ENCODE data around the gene IL17C. TPM values are rescaled to one million over a fixed set of nuclear protein-coding genes. Genes with fewer than 3 reads are reported as not detected.

Gene IL17C
- total RNA-seq, 2 donors from 2014 or later, result not detected

DNA sequence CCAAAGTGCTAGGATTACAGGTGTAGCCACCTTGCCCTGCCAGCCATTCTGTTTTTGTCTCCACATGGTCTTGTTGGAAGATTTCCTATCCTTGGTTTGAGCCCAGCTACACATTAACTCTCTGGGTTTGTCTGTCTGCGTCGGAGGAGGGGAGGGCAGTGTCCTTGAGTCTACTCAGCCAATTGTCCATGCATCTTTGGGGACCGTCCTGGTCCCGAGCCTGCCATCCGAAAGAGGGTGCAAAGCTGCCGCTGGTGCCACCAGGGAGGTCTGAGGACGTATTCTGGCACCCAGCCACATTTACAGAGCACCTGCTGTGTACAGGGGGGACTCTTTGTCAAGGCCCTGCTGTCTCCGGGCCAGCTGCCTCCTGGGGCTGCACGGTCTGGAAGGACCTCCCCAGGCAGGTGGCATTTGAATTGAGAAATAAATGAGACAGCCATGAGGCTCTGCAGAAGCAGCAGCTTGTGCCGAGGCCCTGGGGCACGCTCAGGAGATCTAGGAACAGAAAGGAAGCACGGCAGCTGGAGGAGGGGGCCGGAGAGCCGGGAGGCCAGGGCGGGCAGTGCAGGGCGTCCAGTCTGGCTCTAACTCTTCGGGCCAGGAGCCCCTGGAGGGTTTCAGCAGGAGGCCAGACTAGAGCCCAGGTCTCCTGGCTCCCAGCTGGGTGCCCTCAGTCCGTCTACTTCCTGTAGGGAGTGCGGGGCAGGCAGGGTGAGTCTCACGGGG, 11.0 kb downstream of the IL17C start:
- H3K4me1 ChIP-seq, result peaks cover 0 to 29% of the 10 kb centered on the region in 2 donors
- peak overlapping the region in 1 of 2 donors; percentile 70 for H3K4me3 ChIP-seq
- no peaks in the 10 kb centered on the region for H3K27me3 ChIP-seq
- no peak for DNase-seq (ENCODE audit: low spot score)
- no peaks in the 10 kb centered on the region for H3K9me3 ChIP-seq
- H3K27ac ChIP-seq, result peak overlapping the region in 1 of 2 donors; percentile 75
- TF ChIP-seq, protein P1, sequence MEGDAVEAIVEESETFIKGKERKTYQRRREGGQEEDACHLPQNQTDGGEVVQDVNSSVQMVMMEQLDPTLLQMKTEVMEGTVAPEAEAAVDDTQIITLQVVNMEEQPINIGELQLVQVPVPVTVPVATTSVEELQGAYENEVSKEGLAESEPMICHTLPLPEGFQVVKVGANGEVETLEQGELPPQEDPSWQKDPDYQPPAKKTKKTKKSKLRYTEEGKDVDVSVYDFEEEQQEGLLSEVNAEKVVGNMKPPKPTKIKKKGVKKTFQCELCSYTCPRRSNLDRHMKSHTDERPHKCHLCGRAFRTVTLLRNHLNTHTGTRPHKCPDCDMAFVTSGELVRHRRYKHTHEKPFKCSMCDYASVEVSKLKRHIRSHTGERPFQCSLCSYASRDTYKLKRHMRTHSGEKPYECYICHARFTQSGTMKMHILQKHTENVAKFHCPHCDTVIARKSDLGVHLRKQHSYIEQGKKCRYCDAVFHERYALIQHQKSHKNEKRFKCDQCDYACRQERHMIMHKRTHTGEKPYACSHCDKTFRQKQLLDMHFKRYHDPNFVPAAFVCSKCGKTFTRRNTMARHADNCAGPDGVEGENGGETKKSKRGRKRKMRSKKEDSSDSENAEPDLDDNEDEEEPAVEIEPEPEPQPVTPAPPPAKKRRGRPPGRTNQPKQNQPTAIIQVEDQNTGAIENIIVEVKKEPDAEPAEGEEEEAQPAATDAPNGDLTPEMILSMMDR (IDR thresholded peaks at IDR 0.05), result no peak
- H3K36me3 ChIP-seq, result no peaks in the 10 kb centered on the region

DNA sequence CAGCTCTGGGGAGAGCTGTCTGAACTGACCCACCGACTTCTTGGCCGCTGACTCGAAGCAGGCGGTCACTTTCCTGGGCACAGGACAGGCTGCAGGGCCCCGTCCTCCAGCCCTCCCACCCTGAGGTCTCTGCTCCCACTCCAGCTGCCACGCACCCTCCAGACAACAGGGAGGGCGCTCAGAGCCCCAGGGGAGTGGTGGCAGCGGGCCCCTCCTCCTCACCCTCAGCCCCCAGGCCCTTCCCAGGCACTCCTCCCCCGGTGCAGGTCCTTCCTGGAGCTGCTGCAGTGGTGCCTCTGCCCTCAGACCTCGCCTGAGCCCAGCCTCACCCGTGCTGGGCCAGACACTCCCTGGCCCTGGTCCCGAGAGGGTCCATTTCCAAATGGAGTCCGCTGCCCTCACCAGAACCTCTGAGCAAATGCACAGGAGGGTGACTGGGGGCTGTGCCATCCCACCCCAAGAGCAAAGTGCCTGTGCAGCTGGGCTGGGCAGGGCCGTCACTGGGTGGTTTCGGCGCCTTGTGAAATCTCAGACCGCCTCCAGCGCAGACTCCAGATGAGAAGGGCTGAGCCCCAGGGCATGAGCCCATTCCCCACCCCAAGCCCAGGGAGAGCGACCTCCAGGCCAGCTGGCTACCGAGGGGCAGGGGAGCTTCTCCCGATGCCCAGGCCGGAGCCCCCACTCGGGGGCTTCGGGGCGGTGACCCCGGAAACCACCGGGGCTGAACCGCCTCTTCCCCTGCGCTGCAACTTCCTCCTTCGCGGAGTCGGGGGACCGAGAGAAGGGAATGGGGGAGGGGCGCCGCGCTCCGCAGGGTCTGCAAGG, 11.8 kb downstream of the IL17C start:
- no peaks in the 10 kb centered on the region for H3K27me3 ChIP-seq

DNA sequence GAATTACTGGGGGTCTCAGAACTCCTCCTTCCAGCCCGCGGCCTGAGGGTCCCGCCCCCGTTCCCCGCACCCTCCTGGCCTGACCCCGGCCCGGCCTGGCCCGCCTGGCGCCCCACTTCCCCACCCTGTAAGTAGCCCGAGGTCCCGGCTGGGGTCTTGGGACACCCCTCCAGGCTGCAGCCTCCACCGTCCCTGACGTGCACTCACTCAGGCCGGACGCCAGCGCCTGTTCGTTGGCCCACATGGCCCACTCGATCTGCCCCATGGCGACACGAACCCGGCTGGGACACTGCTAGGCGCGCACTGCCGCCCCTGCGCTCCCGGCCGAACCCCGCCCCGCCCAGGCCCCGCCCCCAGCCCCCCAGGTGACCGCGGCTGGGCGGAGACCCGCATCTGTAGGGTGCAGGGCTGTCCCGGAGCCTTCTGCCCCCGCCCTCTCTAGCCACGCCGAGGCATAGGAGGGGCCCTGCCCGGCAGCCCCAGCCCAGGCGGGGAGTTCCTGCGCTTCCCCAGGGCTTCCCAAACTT, 12.4 kb downstream of the IL17C start, which contains the start of gene CYBA:
Gene CYBA, minus strand, starts transcription at position 305 of the 527 bp plus-strand sequence. Its CDS starts 40 bp downstream, at position 265.
- H3K9me3 ChIP-seq, result no peaks in the 10 kb centered on the region
- TF ChIP-seq, protein P1 (IDR thresholded peaks at IDR 0.05), result no peak
- H3K4me3 ChIP-seq, result peak within 1 kb of the TSS; percentile 70 to 75
- H3K27ac ChIP-seq, result peak within 1 kb of the TSS; percentile 61 to 75
- DNase-seq (ENCODE audit: low spot score), result peak; percentile 66
- no peaks in the 10 kb centered on the region for H3K27me3 ChIP-seq
- peaks cover 0 to 29% of the 10 kb centered on the region in 2 donors for H3K4me1 ChIP-seq
- H3K36me3 ChIP-seq, result no peaks in the 10 kb centered on the region

More for the DNA sequence above, 11.8 kb downstream of the IL17C start:
- Histone ChIP-seq H3K4me3 (peak overlapping the region; percentile 70 to 75), H3K36me3 (no peaks in the 10 kb centered on the region), H3K4me1 (peaks cover 0 to 29% of the 10 kb centered on the region in 2 donors), H3K27ac (peak overlapping the region; percentile 61 to 75), H3K9me3 (no peaks in the 10 kb centered on the region)
- DNase-seq (ENCODE audit: low spot score), result peak; percentile 73
- TF ChIP-seq, protein P1 (IDR thresholded peaks at IDR 0.05), result no peak

DNA sequence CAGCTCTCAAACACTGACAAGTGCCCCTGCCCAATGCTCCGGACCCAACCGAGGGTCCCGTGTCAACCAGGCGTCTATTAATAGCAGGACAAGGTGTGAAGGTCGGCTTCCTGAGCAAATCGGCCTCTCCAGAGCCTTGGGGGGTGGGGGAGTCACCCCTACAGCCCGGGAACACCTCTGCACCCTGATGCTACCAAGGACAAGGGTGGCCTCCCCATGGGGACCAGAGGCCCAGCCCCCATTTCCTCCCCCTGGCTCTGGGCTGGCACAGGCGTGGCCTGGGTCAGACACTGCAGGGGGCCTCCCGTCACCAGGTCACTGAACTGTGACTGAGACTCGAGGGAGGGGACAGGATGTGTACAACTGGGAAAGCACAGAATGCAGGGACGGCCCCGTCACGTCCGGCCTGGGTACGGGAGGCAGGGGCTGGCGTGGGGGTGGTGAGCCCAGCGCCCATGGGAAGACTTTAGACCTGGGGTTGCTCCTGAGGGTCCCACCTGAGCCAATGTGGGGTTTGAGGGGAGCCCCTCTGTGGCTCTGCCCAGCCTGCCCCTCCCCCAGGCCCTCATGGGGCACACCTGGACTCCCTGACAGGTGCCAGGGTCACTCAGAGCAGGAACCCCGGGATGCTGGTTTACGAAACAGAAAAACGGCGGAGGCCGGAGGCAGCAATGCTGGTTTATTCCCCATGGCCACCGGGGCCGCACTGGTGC, 13.1 kb downstream of the IL17C start:
- DNase-seq (ENCODE audit: low spot score), result no peak
- TF ChIP-seq, protein P1 (IDR thresholded peaks at IDR 0.05), result no peak

DNA sequence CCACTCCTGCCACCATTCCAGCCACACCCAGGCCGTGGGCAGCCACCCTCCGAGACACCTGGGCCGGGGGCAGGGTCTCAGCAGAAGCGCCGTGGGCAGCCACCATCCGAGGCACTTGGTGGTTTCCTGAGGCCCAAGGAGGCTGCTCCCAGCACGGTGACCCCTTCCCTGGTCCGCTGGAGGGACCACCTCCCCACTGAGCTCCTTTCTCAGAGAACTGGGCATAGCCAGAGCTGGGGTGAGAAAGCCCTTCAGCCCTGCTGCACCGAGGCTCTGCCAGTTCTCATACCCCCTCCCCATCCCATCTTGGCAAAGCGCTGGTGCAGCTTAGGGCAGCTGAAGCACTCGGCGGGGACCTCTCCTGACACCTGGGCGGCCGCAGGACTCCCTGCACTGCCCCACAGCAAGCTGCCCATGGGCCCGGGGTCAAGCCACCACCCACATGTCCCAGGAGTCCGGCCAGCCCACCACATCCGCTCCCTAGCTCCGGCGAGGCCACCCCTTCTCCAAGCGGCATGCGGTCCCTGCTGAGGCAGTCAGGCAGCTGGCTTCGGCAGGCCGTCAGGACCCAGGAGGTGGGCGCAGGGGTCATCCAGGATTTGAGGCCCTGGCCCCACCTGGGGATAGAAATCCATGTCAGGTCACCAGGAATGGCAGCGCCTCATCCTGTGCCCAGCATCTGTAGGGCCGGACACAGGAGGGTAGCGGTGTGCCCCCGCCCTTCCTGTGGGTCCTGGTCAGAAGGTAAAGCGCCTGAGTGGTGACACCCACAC, 13.8 kb downstream of the IL17C start:
- Histone ChIP-seq H3K27ac (peak overlapping the region in 1 of 2 donors; percentile 75), H3K4me3 (no peak overlapping the region), H3K9me3 (no peaks in the 10 kb centered on the region), H3K4me1 (peaks cover 0 to 29% of the 10 kb centered on the region in 2 donors), H3K27me3 (no peaks in the 10 kb centered on the region), H3K36me3 (peaks cover 2% of the 10 kb centered on the region)
- TF ChIP-seq, protein P1 (IDR thresholded peaks at IDR 0.05), result no peak
- DNase-seq (ENCODE audit: low spot score), result no peak

More for the DNA sequence above, 13.1 kb downstream of the IL17C start:
- Histone ChIP-seq H3K27me3 (no peaks in the 10 kb centered on the region), H3K27ac (peak overlapping the region; percentile 61 to 75), H3K4me3 (peak overlapping the region; percentile 70 to 75), H3K9me3 (no peaks in the 10 kb centered on the region), H3K36me3 (no peaks in the 10 kb centered on the region), H3K4me1 (peaks cover 0 to 29% of the 10 kb centered on the region in 2 donors)

All from right atrium auricular region (tissue), 2 donors.